ENCODE data around the gene ALX3.

Gene ALX3

GRCh38 chr1:110068646-110069403 is 1.6 kb downstream of the ALX3 start:
- H3K79me2 ChIP-seq (ENCODE audit: insufficient read depth, low read length) = no peaks in the 10 kb centered on the region
- no peaks in the 10 kb centered on the region for H3K4me1 ChIP-seq (ENCODE audit: insufficient read depth, low read length, severe bottlenecking)
- H3K9me2 ChIP-seq (ENCODE audit: low read depth, low read length) = no peaks in the 10 kb centered on the region
- H2AFZ ChIP-seq (ENCODE audit: low read length) = no peak overlapping the region
- H3K9ac ChIP-seq (ENCODE audit: low read length) = no peak overlapping the region
- peaks cover 3% of the 10 kb centered on the region; the same call in 1 of the 2 replicates for H3K27me3 ChIP-seq (ENCODE audit: insufficient read depth, low read length)
- H3K4me3 ChIP-seq (ENCODE audit: low read depth, low read length, poor library complexity, severe bottlenecking) = no peak overlapping the region
- no peaks in the 10 kb centered on the region for H4K20me1 ChIP-seq (ENCODE audit: insufficient read depth, low read length)
- H3F3A ChIP-seq (ENCODE audit: insufficient read depth, low read length) = no peaks in the 10 kb centered on the region
- H3K9me3 ChIP-seq (ENCODE audit: low read length) = no peaks in the 10 kb centered on the region
- H3K4me2 ChIP-seq (ENCODE audit: low read length) = no peak overlapping the region
- TF ChIP-seq CTCF (IDR thresholded peaks at IDR 0.05; ENCODE audit: low read length) (no peak), EZH2 (IDR thresholded peaks at IDR 0.05; ENCODE audit: borderline replicate concordance, low read length) (no peak)
- no peak overlapping the region for H3K27ac ChIP-seq (ENCODE audit: low read depth, low read length, poor library complexity, severe bottlenecking)
- H3K36me3 ChIP-seq (ENCODE audit: insufficient read depth, low read length) = no peaks in the 10 kb centered on the region

GRCh38 chr1:110067893-110068645 is 2.4 kb downstream of the ALX3 start:
- H4K20me1 ChIP-seq (ENCODE audit: insufficient read depth, low read length) = no peaks in the 10 kb centered on the region
- H3K4me2 ChIP-seq (ENCODE audit: low read length) = no peak overlapping the region
- H2AFZ ChIP-seq (ENCODE audit: low read length) = no peak overlapping the region
- TF ChIP-seq CTCF (IDR thresholded peaks at IDR 0.05; ENCODE audit: low read length) (no peak), EZH2 (IDR thresholded peaks at IDR 0.05; ENCODE audit: borderline replicate concordance, low read length) (no peak)
- H3K9me3 ChIP-seq (ENCODE audit: low read length) = no peaks in the 10 kb centered on the region
- H3K27me3 ChIP-seq (ENCODE audit: insufficient read depth, low read length) = peaks cover 3% of the 10 kb centered on the region; the same call in 1 of the 2 replicates
- H3K27ac ChIP-seq (ENCODE audit: low read depth, low read length, poor library complexity, severe bottlenecking) = no peak overlapping the region
- no peaks in the 10 kb centered on the region for H3K36me3 ChIP-seq (ENCODE audit: insufficient read depth, low read length)
- no peaks in the 10 kb centered on the region for H3K79me2 ChIP-seq (ENCODE audit: insufficient read depth, low read length)
- H3F3A ChIP-seq (ENCODE audit: insufficient read depth, low read length) = no peaks in the 10 kb centered on the region
- H3K9me2 ChIP-seq (ENCODE audit: low read depth, low read length) = no peaks in the 10 kb centered on the region
- no peak overlapping the region for H3K9ac ChIP-seq (ENCODE audit: low read length)
- H3K4me1 ChIP-seq (ENCODE audit: insufficient read depth, low read length, severe bottlenecking) = no peaks in the 10 kb centered on the region
- H3K4me3 ChIP-seq (ENCODE audit: low read depth, low read length, poor library complexity, severe bottlenecking) = no peak overlapping the region

- no peaks in the 10 kb centered on the region; the same call in 1 of the 2 replicates for H3K27me3 ChIP-seq (ENCODE audit: insufficient read depth, low read length)
- no peaks in the 10 kb centered on the region for H3K79me2 ChIP-seq (ENCODE audit: insufficient read depth, low read length)
- H2AFZ ChIP-seq (ENCODE audit: low read length) = no peak overlapping the region
- H3K27ac ChIP-seq (ENCODE audit: low read depth, low read length, poor library complexity, severe bottlenecking) = no peak overlapping the region
- H3K36me3 ChIP-seq (ENCODE audit: insufficient read depth, low read length) = no peaks in the 10 kb centered on the region
- H3K9ac ChIP-seq (ENCODE audit: low read length) = no peak overlapping the region
- TF ChIP-seq EZH2 (IDR thresholded peaks at IDR 0.05; ENCODE audit: borderline replicate concordance, low read length) (no peak), CTCF (IDR thresholded peaks at IDR 0.05; ENCODE audit: low read length) (no peak)
- H3F3A ChIP-seq (ENCODE audit: insufficient read depth, low read length) = no peaks in the 10 kb centered on the region
- H3K4me3 ChIP-seq (ENCODE audit: low read depth, low read length, poor library complexity, severe bottlenecking) = no peak overlapping the region
- no peaks in the 10 kb centered on the region for H3K9me2 ChIP-seq (ENCODE audit: low read depth, low read length)
- no peaks in the 10 kb centered on the region for H3K9me3 ChIP-seq (ENCODE audit: low read length)
- no peaks in the 10 kb centered on the region for H4K20me1 ChIP-seq (ENCODE audit: insufficient read depth, low read length)
- no peak overlapping the region for H3K4me2 ChIP-seq (ENCODE audit: low read length)
- no peaks in the 10 kb centered on the region for H3K4me1 ChIP-seq (ENCODE audit: insufficient read depth, low read length, severe bottlenecking)
Observed at GRCh38 chr1:110067479-110067892, 3.0 kb downstream of the ALX3 start.

Data from OCI-LY1 (cell line).